Measurements from ENCODE around the gene DNMT3A.

DNMT3A gene

DNA sequence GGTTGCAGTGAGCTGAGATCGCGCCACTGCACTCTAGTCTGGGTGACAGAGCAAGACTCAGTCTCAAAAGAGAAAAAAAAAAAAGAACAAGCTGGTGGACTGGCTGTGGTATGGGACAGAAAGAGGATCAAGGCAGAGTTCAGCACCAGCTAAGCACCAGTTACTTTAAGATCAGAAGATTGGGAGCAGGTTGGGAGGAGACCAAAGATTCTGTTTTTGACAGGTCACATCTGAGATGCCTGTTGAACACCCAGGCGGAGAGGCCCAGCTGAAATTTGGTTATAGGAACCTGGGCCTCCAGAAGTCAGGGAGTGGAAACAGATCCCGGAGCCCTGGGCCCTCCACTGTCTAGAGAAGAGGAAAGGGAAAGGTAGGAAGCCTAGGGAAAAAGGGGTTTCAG is 120.1 kb downstream of the DNMT3A start:
- Histone ChIP-seq H3K4me1 (ENCODE audit: insufficient read depth, low read length) (peaks cover 1% of the 10 kb centered on the region; the same call in 1 of the 2 replicates), H2AFZ (ENCODE audit: low read depth, low read length) (no peak overlapping the region), H4K20me1 (ENCODE audit: insufficient read depth, low read length) (no peaks in the 10 kb centered on the region), H3K9me3 (ENCODE audit: insufficient read depth, low read length, severe bottlenecking) (no peaks in the 10 kb centered on the region), H3K36me3 (ENCODE audit: insufficient read depth, low read length) (no peaks in the 10 kb centered on the region), H3K27me3 (ENCODE audit: insufficient read depth, low read length, poor library complexity) (no peaks in the 10 kb centered on the region), H3K27ac (ENCODE audit: low read length) (no peak overlapping the region), H3K4me2 (ENCODE audit: insufficient read depth, low read length) (no peak overlapping the region), H3K4me3 (ENCODE audit: low read depth in 1 of 2, low read length in 2 of 2) (no peak overlapping the region), H3K79me2 (ENCODE audit: insufficient read depth, low read length) (no peaks in the 10 kb centered on the region), H3K9ac (ENCODE audit: low read depth, low read length) (no peak overlapping the region)
- ATAC-seq (ENCODE audit: insufficient read depth, low read depth), result no peak
- no peak for DNase-seq
- TF ChIP-seq, protein P1, sequence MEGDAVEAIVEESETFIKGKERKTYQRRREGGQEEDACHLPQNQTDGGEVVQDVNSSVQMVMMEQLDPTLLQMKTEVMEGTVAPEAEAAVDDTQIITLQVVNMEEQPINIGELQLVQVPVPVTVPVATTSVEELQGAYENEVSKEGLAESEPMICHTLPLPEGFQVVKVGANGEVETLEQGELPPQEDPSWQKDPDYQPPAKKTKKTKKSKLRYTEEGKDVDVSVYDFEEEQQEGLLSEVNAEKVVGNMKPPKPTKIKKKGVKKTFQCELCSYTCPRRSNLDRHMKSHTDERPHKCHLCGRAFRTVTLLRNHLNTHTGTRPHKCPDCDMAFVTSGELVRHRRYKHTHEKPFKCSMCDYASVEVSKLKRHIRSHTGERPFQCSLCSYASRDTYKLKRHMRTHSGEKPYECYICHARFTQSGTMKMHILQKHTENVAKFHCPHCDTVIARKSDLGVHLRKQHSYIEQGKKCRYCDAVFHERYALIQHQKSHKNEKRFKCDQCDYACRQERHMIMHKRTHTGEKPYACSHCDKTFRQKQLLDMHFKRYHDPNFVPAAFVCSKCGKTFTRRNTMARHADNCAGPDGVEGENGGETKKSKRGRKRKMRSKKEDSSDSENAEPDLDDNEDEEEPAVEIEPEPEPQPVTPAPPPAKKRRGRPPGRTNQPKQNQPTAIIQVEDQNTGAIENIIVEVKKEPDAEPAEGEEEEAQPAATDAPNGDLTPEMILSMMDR (IDR thresholded peaks at IDR 0.05; ENCODE audit: borderline replicate concordance, extremely low read depth, low read length, poor library complexity, severe bottlenecking), result no peak
- no peak for TF ChIP-seq EZH2 (IDR thresholded peaks at IDR 0.05; ENCODE audit: borderline replicate concordance, low read depth, low read length, severe bottlenecking)

DNA sequence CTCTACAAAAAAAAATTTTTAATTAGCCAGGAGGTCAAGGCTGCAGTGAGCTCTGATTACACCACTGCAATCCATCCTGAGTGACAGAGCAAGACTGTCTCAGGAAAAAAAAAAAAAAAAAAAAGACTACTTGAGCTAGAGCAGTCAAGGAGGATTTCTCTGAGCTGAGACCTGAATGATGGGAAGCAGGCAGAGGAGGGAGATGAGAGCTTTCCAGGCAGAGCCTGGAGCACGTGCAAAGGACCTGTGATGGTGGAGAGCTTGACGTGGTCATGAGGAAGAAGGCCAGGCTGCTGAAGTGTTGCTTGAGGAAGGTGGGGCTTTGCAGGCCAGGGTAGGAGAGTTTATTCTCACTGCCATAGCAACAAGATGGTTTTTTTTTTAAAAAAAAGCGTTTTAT is 121.4 kb downstream of the DNMT3A start:
- Histone ChIP-seq H3K79me2 (ENCODE audit: insufficient read depth, low read length) (no peaks in the 10 kb centered on the region), H3K9ac (ENCODE audit: low read depth, low read length) (no peak overlapping the region), H3K27me3 (ENCODE audit: insufficient read depth, low read length, poor library complexity) (no peaks in the 10 kb centered on the region), H3K4me2 (ENCODE audit: insufficient read depth, low read length) (no peak overlapping the region), H3K9me3 (ENCODE audit: insufficient read depth, low read length, severe bottlenecking) (no peaks in the 10 kb centered on the region), H3K36me3 (ENCODE audit: insufficient read depth, low read length) (no peaks in the 10 kb centered on the region), H3K27ac (ENCODE audit: low read length) (no peak overlapping the region), H3K4me3 (ENCODE audit: low read depth in 1 of 2, low read length in 2 of 2) (no peak overlapping the region), H3K4me1 (ENCODE audit: insufficient read depth, low read length) (peaks cover 12% of the 10 kb centered on the region), H4K20me1 (ENCODE audit: insufficient read depth, low read length) (no peaks in the 10 kb centered on the region), H2AFZ (ENCODE audit: low read depth, low read length) (no peak overlapping the region)
- ATAC-seq (ENCODE audit: insufficient read depth, low read depth) (no peak), DNase-seq (no peak)
- no peak for TF ChIP-seq EZH2 (IDR thresholded peaks at IDR 0.05; ENCODE audit: borderline replicate concordance, low read depth, low read length, severe bottlenecking)
- TF ChIP-seq, protein P1 (IDR thresholded peaks at IDR 0.05; ENCODE audit: borderline replicate concordance, extremely low read depth, low read length, poor library complexity, severe bottlenecking), result no peak

DNA sequence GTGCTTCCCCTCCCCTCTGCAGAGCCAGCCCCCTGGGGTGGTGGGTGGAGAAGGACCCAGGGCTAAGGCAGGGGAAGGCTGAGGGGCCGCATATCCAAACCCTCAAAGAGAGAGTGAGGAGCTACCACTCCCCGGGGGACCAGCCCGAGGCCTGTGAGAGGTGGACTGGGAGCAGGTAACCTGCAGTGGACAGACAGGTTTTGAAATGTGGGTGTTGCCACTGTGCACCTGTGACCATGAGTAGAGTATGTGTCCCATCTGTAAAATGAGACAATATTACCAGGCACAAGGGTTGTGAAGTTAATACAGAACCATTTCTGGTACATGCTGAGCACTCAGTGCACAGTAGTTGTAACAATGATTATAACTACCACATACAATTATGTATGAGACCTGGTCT is 122.1 kb downstream of the DNMT3A start:
- Histone ChIP-seq H3K27ac (ENCODE audit: low read length) (no peak overlapping the region), H3K4me2 (ENCODE audit: insufficient read depth, low read length) (no peak overlapping the region), H3K9ac (ENCODE audit: low read depth, low read length) (no peak overlapping the region), H3K36me3 (ENCODE audit: insufficient read depth, low read length) (no peaks in the 10 kb centered on the region), H4K20me1 (ENCODE audit: insufficient read depth, low read length) (no peaks in the 10 kb centered on the region), H2AFZ (ENCODE audit: low read depth, low read length) (no peak overlapping the region), H3K79me2 (ENCODE audit: insufficient read depth, low read length) (no peaks in the 10 kb centered on the region), H3K27me3 (ENCODE audit: insufficient read depth, low read length, poor library complexity) (no peaks in the 10 kb centered on the region), H3K4me1 (ENCODE audit: insufficient read depth, low read length) (peaks cover 12% of the 10 kb centered on the region), H3K9me3 (ENCODE audit: insufficient read depth, low read length, severe bottlenecking) (no peaks in the 10 kb centered on the region), H3K4me3 (ENCODE audit: low read depth in 1 of 2, low read length in 2 of 2) (no peak overlapping the region)
- TF ChIP-seq EZH2 (IDR thresholded peaks at IDR 0.05; ENCODE audit: borderline replicate concordance, low read depth, low read length, severe bottlenecking), result no peak
- TF ChIP-seq, protein P1 (IDR thresholded peaks at IDR 0.05; ENCODE audit: borderline replicate concordance, extremely low read depth, low read length, poor library complexity, severe bottlenecking), result no peak
- ATAC-seq (ENCODE audit: insufficient read depth, low read depth) (no peak), DNase-seq (no peak)

DNA sequence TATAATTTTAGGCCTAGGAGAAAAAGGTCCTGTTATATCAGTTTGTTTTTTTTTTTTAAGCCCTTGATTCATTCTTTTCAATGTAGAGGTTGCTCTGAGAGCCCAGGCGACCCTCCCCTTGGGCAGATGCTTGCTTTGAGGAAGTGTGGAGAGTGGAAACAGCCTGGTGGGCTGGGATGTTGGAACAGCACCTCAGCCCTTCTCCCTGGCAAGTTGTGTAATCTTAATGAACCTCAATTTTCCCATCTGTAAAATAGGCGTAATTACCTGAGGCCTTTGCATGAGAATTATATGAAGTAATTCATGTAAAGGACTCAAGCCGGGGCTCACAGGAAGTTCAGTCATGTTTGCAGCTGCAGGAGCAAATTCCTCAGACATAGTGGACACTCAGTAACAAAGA is 123.6 kb downstream of the DNMT3A start:
- Histone ChIP-seq H3K79me2 (ENCODE audit: insufficient read depth, low read length) (no peaks in the 10 kb centered on the region), H3K9me3 (ENCODE audit: insufficient read depth, low read length, severe bottlenecking) (no peaks in the 10 kb centered on the region), H3K36me3 (ENCODE audit: insufficient read depth, low read length) (no peaks in the 10 kb centered on the region), H3K4me2 (ENCODE audit: insufficient read depth, low read length) (no peak overlapping the region), H3K27me3 (ENCODE audit: insufficient read depth, low read length, poor library complexity) (no peaks in the 10 kb centered on the region), H3K4me3 (ENCODE audit: low read depth in 1 of 2, low read length in 2 of 2) (no peak overlapping the region), H3K9ac (ENCODE audit: low read depth, low read length) (no peak overlapping the region), H4K20me1 (ENCODE audit: insufficient read depth, low read length) (no peaks in the 10 kb centered on the region), H2AFZ (ENCODE audit: low read depth, low read length) (no peak overlapping the region), H3K27ac (ENCODE audit: low read length) (no peak overlapping the region), H3K4me1 (ENCODE audit: insufficient read depth, low read length) (peaks cover 12% of the 10 kb centered on the region)
- ATAC-seq (ENCODE audit: insufficient read depth, low read depth), result no peak
- TF ChIP-seq, protein P1 (IDR thresholded peaks at IDR 0.05; ENCODE audit: borderline replicate concordance, extremely low read depth, low read length, poor library complexity, severe bottlenecking), result no peak
- no peak for TF ChIP-seq EZH2 (IDR thresholded peaks at IDR 0.05; ENCODE audit: borderline replicate concordance, low read depth, low read length, severe bottlenecking)
- no peak for DNase-seq

All from DND-41 (cell line).